Measurements from ENCODE around the gene TSHR.
"Not testable (repeated sequence)": the region's sequence is repeated elsewhere in the genome, so short reads cannot be mapped to it uniquely, and the experiment has no call there.

Gene TSHR

DNA sequence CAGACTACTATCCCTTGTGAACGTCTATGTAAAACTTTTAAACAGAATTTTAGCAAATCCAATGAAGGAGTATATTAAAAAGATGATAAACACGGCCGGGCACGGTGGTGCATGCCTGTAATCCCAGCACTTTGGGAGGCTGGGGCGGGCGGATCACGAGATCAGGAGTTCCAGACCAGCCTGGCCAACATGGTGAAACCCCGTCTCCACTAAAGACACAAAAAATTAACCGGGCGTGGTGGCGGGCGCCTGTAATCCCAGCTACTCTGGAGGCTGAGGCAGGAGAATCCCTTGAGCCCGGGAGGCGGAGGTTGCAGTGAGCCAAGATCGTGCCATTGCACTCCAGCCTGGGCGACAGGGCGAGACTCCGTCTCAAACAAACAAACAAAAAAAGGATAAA lies 2.2 kb upstream of the TSHR start:
- not testable (repeated sequence) for DNase-seq

GRCh38 chr14:80954687-80955299 lies 628 bp upstream of the TSHR start:
- peak; percentile 29 for DNase-seq

DNA sequence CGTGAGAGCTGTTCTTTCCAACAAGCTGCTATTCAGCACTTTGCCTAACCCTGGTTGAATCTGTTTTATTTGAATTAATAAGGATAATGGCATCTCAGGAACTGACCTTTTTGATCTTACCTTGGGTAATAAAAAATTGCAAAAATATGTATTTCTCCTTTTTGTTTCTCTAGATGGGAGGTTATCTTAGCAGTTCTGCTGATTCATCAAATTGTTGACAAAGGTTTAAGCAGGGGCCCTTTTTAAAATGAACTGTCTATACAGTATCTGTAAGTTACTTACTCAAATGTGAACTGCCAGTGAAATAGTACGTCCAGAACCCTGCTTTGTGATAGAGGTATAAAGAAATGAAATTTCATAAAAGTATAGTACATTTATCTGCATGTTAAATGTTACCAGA lies 681 bp downstream of the TSHR start:
- no peak for DNase-seq

DNA sequence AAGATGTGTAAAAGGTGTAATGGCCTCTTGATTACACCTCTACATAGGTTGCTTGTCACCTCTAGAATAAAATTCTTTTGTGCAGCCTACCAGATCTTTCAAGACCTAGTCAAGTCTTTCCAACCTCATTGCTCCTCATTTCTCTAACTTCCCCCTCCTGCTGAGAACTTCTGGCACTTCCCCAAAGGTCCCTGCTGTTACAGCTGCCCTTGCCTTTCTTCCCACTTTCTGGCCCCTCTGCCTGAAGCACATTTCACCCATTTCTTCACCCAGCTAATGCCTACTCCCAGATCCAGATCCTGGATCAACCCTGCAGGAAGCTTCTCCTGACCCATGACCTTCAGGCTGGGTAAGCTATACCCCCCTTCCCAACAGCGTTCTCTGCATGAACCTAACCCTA lies 1.5 kb downstream of the TSHR start:
- no peak for DNase-seq

DNA sequence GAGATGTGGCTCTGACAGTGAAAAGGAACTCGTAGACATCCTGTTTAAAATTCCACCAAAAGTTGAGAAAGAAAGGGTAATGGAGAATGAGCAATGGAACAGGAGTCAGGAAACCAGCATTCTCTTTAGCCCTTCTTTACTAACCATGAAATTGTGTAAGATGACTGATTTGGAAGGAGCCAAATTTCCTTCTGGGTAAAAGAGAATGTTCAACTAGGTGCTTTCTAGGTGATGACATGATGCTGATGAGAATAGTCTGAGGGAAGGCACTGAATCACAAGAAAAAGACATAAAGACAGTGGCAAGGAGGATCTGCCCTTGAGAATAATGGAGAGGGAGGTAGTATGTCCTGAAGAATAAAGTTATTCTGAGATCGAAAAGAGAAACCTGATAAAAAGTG lies 2.2 kb downstream of the TSHR start:
- no peak for DNase-seq

- DNase-seq: no peak
Measured at GRCh38 chr14:80958226-80958625, 2.8 kb downstream of the TSHR start.

DNA sequence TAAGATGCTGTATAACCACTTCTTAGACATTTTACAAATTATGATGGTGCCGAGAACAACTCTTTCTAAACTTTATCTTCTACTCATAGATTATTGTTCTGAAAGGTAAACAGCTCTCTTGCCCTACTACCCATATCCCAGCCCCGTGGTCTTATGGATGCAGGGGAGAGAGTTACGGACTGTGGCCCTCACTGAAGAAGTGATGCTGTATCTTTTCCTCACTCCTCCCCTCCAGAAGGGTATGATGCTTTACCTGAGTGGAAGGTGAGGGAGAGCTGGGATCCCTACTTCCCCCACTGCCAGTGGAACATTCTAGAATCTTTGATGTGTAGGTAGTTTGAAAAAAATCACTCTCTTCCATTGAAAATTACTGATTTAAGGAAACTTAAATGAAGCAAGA lies 3.5 kb downstream of the TSHR start:
- DNase-seq: no peak

DNA sequence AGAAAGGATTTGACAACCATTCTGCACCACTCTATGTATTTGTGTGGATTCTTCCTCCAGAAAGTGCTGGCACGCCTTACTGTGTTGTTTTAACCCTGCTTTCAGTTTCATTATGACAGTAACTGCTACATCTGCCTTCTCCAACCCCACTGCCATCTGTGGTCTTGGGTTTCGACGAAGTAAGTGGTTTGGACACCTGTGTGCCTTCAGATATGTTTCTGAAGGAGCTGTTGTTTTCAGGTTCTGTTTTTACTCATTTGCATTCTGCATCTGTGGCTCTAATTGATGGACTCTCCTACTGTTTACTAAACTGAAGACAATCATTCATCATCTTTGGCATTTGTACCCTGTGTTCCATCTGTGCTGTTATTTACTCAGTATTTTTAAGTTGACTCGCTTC lies 4.1 kb downstream of the TSHR start:
- peak; percentile 13 for DNase-seq

GRCh38 chr14:80965037-80965436 lies 9.6 kb downstream of the TSHR start:
- DNase-seq: no peak

DNA sequence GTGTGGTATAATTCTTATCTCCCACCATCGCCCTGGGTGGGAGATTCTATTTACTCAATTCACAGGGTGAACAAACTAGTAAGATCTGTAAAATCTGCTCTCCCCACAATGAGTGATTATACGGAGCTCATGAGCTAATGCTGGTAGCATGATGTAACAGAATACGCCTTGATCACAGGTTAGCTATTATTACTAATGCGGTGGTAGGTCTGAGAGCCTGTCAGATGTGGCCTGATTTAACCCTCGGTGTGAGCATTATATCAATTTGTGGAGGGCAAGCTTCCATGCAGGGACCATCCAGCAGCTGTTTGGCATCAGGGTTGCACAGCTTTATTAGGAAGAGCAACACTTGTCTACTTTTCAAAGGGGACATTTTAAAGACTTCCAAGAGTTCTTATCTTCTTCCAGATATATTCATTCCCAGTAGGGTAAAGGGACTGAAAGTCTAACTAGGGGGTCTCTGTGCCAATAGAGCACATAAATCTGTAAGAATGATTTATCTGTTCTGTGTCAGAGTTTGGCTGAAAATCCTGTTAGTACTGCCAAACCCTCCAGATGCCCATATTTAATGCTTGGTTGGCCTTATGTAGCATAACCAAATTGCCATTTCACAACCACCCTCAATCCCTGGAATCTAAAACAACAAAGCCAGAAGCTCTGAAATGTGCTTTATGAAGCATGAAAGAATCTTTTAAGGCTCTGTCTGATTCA lies 18.7 kb downstream of the TSHR start:
- DNase-seq: no peak

DNA sequence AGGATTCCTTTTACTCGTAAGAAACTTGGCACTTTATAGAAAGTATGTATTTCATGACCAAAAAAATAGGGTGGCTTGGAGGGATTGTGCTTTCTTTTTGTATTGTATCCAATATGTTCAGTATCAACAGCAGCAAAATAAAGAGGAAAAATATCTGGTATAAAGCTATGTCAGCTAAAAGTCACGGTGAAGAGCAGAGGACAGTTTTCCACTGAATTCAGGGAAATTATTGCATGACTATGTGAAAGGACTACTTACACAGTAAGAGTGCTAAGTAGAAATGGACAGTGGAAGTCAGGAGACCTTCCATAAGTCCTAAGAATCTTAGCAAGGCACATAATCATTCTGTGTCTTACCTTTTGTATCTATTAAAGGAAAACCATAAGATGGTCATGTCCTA lies 19.3 kb downstream of the TSHR start:
- DNase-seq: no peak

DNA sequence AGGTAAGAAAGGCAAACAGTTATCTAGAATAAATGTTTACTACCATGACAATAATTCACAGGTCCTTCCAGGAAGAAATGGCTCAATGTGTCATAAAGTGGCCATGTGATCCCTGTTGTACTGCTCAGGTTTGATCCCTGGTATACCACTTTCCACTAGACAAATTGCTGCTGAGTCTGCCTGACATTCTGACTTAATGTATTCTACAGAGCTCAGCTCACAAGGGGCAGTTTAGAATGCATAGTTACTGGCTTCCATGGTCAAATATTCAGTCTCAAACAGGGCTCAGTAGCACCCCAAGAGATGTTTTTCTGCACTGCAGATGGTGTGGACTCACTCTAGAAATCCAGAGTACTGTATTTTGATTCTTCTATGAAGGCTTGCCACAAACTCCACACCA lies 21.8 kb downstream of the TSHR start:
- no peak for DNase-seq

DNA sequence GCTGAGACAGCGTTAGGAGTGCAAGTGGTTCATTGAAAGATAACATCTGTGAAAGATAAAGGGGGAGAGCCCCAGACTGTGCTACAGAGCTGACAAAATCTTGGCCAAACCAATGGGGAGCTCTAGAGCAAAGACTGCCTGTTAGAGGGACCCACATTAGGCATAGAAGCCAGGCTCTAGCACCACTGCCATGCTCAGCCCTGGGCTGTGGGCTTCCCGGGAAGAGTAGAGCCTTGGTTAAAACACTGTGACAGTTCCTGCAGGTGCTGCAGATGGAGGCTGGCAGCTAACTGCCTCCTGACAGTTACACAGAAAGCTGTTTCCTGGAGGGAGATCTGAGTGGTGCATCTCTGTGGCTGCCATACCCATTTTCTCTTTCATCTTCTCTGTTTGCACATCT lies 23.0 kb downstream of the TSHR start:
- no peak for DNase-seq

DNA sequence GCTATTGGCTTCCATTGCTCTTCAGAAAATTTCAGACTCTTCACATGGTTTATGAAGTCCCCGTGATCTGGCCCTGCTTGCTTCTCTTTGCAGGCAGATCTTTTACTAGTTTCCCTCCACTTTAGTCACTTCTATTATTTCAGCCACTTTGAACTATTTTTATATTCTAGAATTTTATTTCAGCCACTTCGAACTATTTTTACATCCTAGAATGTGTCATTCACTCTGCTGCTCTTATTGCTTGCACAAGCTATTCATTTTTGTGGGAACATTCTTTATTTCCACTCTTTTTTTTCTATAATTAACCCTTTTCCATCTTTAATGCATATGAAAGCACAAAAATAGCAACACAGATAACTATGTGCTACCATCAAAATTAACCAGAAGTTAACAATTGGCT lies 24.5 kb downstream of the TSHR start:
- no peak for DNase-seq

DNA sequence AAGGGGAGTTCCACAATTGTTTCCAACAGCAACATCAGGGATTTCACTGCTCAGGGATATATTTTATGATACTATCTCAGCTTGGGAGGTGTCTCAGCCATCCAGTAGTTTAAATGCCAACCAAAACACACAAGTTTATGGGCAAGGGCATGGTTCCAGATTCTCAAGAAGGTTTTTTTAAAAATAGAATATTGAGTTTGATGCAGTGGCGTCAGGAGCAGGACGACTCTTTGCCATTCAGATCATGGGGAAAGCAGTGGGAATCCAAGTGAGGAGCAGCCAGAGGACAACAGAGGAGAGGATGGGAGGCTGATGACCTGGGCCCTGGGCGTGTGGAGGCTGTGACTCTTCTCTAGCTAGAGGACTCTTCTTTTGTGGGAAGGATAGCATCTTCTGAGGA lies 25.7 kb downstream of the TSHR start:
- no peak for DNase-seq

- DNase-seq: no peak
Measured at GRCh38 chr14:80981673-80982072, 26.3 kb downstream of the TSHR start.

- no peak for DNase-seq
Measured at GRCh38 chr14:80982711-80983110, 27.3 kb downstream of the TSHR start.

- DNase-seq: peak; percentile 66
Measured at GRCh38 chr14:80987235-80988032, 32.0 kb downstream of the TSHR start.

- no peak for DNase-seq
Measured at GRCh38 chr14:80988192-80988591, 32.8 kb downstream of the TSHR start.

DNA sequence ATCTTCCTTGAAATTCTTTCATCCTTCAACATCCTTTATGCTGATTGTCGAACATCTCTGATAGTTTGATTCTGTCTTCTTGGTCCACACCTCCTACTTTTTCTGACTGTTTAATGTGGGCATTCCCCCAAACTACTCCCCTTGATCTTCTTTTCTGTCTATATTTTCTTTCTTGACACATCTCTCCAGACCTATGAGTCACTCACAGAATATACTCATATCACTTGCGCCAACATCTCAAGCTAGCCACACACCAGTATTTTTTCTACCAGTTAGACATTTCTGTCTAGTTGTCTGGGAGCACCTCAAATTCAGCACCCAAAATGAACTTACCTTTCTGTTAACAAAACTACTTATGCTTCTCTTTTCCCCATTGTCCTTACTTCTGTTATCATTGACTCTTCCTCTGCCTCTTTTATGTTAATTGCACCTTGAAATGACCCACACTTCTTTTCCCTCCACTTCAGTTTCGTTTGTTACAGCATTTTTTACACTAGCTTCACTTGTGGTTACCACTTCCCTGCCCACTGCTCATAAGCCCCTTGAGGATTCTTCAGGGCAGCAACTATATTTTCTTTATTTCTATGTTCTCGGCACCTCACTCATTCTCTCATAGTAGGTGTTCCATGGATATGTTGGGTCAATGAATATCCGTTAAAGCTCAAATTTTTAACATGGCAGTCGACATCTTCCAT lies 33.5 kb downstream of the TSHR start:
- no peak for DNase-seq

DNA sequence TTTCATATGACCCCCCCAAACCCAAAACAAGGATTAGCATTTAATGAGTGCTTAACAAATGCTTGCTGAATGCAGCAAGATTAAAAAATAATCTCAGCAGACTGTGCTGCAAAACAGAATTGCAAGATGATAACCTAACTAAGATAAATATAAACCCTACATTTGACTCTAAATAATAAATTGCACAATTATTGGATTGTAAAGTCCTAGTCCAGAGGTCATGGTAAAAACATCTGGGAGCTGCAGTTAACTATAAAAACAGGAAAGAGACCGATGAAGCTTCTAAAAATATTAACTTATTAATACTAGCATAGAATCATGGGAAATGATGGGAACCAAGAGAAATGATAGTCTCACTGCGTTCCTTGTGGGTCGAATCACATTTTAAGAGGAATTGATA lies 37.2 kb downstream of the TSHR start:
- no peak for DNase-seq

DNA sequence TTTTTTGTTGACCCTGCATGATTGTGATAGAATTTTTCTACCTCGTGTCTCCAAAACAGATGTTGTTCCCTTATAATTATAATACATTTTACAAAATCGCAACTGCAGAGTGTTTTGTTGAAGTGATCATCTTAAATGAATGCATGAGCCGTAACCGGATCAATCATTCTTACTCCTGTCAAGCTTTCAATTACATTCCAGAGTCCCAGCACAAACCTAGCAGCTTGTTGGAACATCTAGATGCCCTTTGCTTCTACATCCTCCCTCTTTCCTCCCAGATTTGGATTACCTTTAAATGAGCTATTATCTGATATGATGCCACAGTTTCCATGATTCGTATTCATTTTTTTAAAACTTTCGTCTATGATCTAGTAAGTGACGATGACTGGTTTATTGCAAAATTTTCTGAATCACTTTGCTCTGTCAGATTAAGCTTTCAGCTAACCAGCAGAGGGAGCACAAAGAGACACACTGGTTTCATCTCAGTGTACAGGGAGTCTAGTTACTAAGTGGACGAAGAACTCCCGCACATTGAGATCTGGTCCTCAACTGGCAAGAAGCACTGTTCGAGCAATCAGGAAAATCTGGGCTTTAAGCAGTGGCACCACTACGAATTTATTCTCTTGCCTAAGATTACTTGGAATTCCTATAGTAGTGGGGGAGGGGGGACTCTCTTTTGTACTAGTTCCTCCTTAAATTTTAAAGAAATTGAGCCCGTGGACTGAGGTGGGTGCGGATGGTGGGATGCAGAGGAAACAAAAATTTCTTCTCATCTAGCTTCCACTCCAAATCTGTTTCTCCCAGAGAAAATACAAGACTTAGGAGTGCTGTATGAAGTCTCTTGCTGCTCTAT lies 40.9 kb downstream of the TSHR start:
- peak; percentile 44 for DNase-seq

- no peak for DNase-seq
Measured at GRCh38 chr14:81001447-81001846, 46.0 kb downstream of the TSHR start.

Measured in NCI-H187 treated with DMSO at 0.1 percent for 48 hours (cell line).